ENCODE results near the gene SYTL3. TPM values are rescaled to one million over a fixed set of nuclear protein-coding genes. Genes with fewer than 3 reads are reported as not detected.

Gene SYTL3
- total and polyA plus RNA-seq, 2 of the 8 experiments (the other 6 are each of a cell fraction or from before 2014, with no cell fraction given): 0.27 to 0.99 TPM

GRCh38 chr6:158785036-158785435, 135.2 kb downstream of the SYTL3 start:
- Histone ChIP-seq H3K79me1 (ENCODE audit: low read depth, low read length) (peaks cover 16% of the 10 kb centered on the region; the same call in 1 of the 2 replicates), H2AFZ (ENCODE audit: low read length) (no peak overlapping the region), H3K4me3 (ENCODE audit: extremely low read depth in 1 of 4, insufficient read depth in 2 of 4, low read depth in 3 of 4, low read length in 4 of 4) (no peak overlapping the region), H3K9me3 (ENCODE audit: insufficient read depth in 2 of 2, low read depth in 1 of 2, low read length in 1 of 2) (no peaks in the 10 kb centered on the region), H4K20me1 (replicated peaks in 1 of 2; ENCODE audit: control insufficient read depth in 1 of 2, insufficient read depth in 2 of 2, low read length in 2 of 2) (peaks cover 7 to 25% of the 10 kb centered on the region in 2 experiments), H2BK20ac (ENCODE audit: low read length) (no peak overlapping the region), H3K18ac (ENCODE audit: extremely low read depth, low read length) (no peak overlapping the region), H4K5ac (ENCODE audit: insufficient read length, low read depth, low read length) (no peak overlapping the region), H3K4ac (replicated peaks; ENCODE audit: insufficient read length, low read depth, low read length) (no peak overlapping the region), H3K23ac (ENCODE audit: insufficient read length) (no peak overlapping the region), H4K91ac (replicated peaks; ENCODE audit: insufficient read length, low read length) (no peak overlapping the region), H3K27me3 (replicated peaks in 1 of 4; ENCODE audit: control insufficient read depth in 3 of 4, extremely low read depth in 1 of 4, insufficient read depth in 3 of 4, low read length in 3 of 4) (no peaks in the 10 kb centered on the region), H3K56ac (replicated peaks; ENCODE audit: insufficient read length, low read depth, low read length) (no peak overlapping the region), H2AK5ac (ENCODE audit: low read depth, low read length) (no peak overlapping the region), H3K79me2 (ENCODE audit: control insufficient read depth in 1 of 2, insufficient read depth in 2 of 2, low read length in 2 of 2) (peaks cover 0 to 86% of the 10 kb centered on the region in 2 experiments; a peak in 2 of 4 replicates), H2BK12ac (ENCODE audit: low read depth, low read length) (no peak overlapping the region; the same call in 1 of the 2 replicates), H3K23me2 (ENCODE audit: low read depth, low read length) (no peaks in the 10 kb centered on the region), H2BK15ac (ENCODE audit: low read length) (no peak overlapping the region), H2BK120ac (replicated peaks; ENCODE audit: low read depth, low read length) (no peak overlapping the region), H3K4me1 (replicated peaks in 1 of 4; ENCODE audit: control insufficient read depth in 3 of 4, insufficient read depth in 4 of 4, low read length in 3 of 4) (peaks cover 0 to 2% (median under 1%) of the 10 kb centered on the region in 4 experiments; a peak in 2 of 7 replicates), H3K9ac (replicated peaks in 1 of 4; ENCODE audit: extremely low read depth in 1 of 4, low read depth in 3 of 4, low read length in 3 of 4) (no peak overlapping the region), H2BK5ac (ENCODE audit: low read depth, low read length) (peak overlapping the region; percentile 3; the same call in 1 of the 2 replicates), H3K36me3 (ENCODE audit: control insufficient read depth in 2 of 4, insufficient read depth in 4 of 4, low read length in 3 of 4) (peaks cover 52 to 100% (median 82%) of the 10 kb centered on the region in 4 experiments), H3K14ac (ENCODE audit: insufficient read length) (no peak overlapping the region), H3K4me2 (ENCODE audit: insufficient read depth in 1 of 2, low read depth in 2 of 2, low read length in 2 of 2) (no peak overlapping the region), H4K8ac (ENCODE audit: extremely low read depth, insufficient read depth, low read length) (no peak overlapping the region), H3K27ac (ENCODE audit: low read depth, low read length) (no peak overlapping the region)
- FAIRE-seq (no peak), DNase-seq (ENCODE audit: low read depth in 1 of 2, low spot score in 2 of 2) (no peak)
- CTCF ChIA-PET (ENCODE audit: partially characterized antibody): interaction anchor here (0.8 to 4.5 kb wide), 8 partner anchors 10 to 186 kb away, joined by 3 to 17 read pairs (median 4); no protein-coding TSS in a partner anchor
- POLR2A ChIA-PET (ENCODE audit: partially characterized antibody): interaction anchor here (2.4 kb wide), 1 partner anchor 16 kb away, joined by 8 read pairs; no protein-coding TSS in a partner anchor
- 96% methylated on average over 12 of the region's 12 CpGs; no CpG with 5 or more reads in 1 of the 2 experiments for WGBS, 2 experiments (ENCODE audit: extremely low coverage in 1 of 2, insufficient coverage in 1 of 2, insufficient read length in 1 of 2, insufficient replicate concordance in 2 of 2, low coverage in 1 of 2, low lambda C conversion rate in 2 of 2, missing lambda C conversion rate in 1 of 2)
- TF ChIP-seq TBP (IDR thresholded peaks at IDR 0.05; ENCODE audit: low read depth, low read length): no peak
- TF ChIP-seq SRF (IDR thresholded peaks at IDR 0.05; ENCODE audit: low read depth, low read length): no peak
- no peak for TF ChIP-seq EP300 (IDR thresholded peaks at IDR 0.05; ENCODE audit: borderline replicate concordance in 1 of 2, low read depth in 2 of 2, low read length in 2 of 2)
- no peak for TF ChIP-seq POU5F1 (IDR thresholded peaks at IDR 0.05; ENCODE audit: low read depth, low read length)
- no peak for TF ChIP-seq RAD21 (IDR thresholded peaks at IDR 0.05 in 1 of 2, conservative IDR thresholded peaks at IDR 0.05 in 1 of 2; ENCODE audit: low read depth in 2 of 2, low read length in 2 of 2)
- TF ChIP-seq TEAD4 (IDR thresholded peaks at IDR 0.05; ENCODE audit: low read depth, low read length): no peak
- TF ChIP-seq BACH1 (IDR thresholded peaks at IDR 0.05; ENCODE audit: low read length): no peak
- no peak for TF ChIP-seq CTCF (IDR thresholded peaks at IDR 0.05; ENCODE audit: control extremely low read depth in 1 of 3, insufficient read depth in 1 of 3, low read depth in 1 of 3, low read length in 3 of 3)
- TF ChIP-seq RBBP5 (IDR thresholded peaks at IDR 0.05; ENCODE audit: borderline replicate concordance, low read depth, low read length): no peak
- TF ChIP-seq CBX5 (IDR thresholded peaks at IDR 0.05; ENCODE audit: low read depth, low read length): no peak
- TF ChIP-seq JUND (IDR thresholded peaks at IDR 0.05; ENCODE audit: low read length): no peak
